ENCODE measurements around the gene PTPN11.
A peak's percentile ranks its signal among the peaks of the same experiment; 100 is the strongest.
"Not testable (repeated sequence)": the region's sequence is repeated elsewhere in the genome, so short reads cannot be mapped to it uniquely, and the experiment has no call there.

PTPN11 gene

GRCh38 chr12:112448165-112448564 is 29.4 kb downstream of the PTPN11 start:
- DNase-seq (ENCODE audit: low spot score): not testable (repeated sequence)

GRCh38 chr12:112450725-112451124 is 32.0 kb downstream of the PTPN11 start:
- DNase-seq (ENCODE audit: low spot score): no peak

- DNase-seq (ENCODE audit: low spot score): no peak
Observed at GRCh38 chr12:112456029-112456428, 37.3 kb downstream of the PTPN11 start.

GRCh38 chr12:112457142-112457541 is 38.4 kb downstream of the PTPN11 start:
- DNase-seq (ENCODE audit: low spot score): not testable (repeated sequence)

- DNase-seq (ENCODE audit: low spot score): no peak
Observed at GRCh38 chr12:112458330-112458729, 39.6 kb downstream of the PTPN11 start.

GRCh38 chr12:112458751-112459150 is 40.0 kb downstream of the PTPN11 start:
- DNase-seq (ENCODE audit: low spot score): no peak

- no peak for DNase-seq (ENCODE audit: low spot score)
Observed at GRCh38 chr12:112463478-112463877, 44.7 kb downstream of the PTPN11 start.

- no peak for DNase-seq (ENCODE audit: low spot score)
Observed at GRCh38 chr12:112464605-112465004, 45.9 kb downstream of the PTPN11 start.

GRCh38 chr12:112466011-112466422 is 47.3 kb downstream of the PTPN11 start:
- no peak for DNase-seq (ENCODE audit: low spot score)

GRCh38 chr12:112466835-112467234 is 48.1 kb downstream of the PTPN11 start:
- DNase-seq (ENCODE audit: low spot score): no peak

GRCh38 chr12:112468046-112468445 is 49.3 kb downstream of the PTPN11 start:
- DNase-seq (ENCODE audit: low spot score): no peak

- peak; percentile 51 for DNase-seq (ENCODE audit: low spot score)
Observed at GRCh38 chr12:112473056-112473455, 54.3 kb downstream of the PTPN11 start.

GRCh38 chr12:112479413-112479812 is 60.7 kb downstream of the PTPN11 start:
- DNase-seq (ENCODE audit: low spot score): no peak

GRCh38 chr12:112480931-112481330 is 62.2 kb downstream of the PTPN11 start:
- no peak for DNase-seq (ENCODE audit: low spot score)

GRCh38 chr12:112482733-112483132 is 64.0 kb downstream of the PTPN11 start:
- no peak for DNase-seq (ENCODE audit: low spot score)

GRCh38 chr12:112486361-112486760 is 67.6 kb downstream of the PTPN11 start:
- DNase-seq (ENCODE audit: low spot score): no peak

- no peak for DNase-seq (ENCODE audit: low spot score)
Observed at GRCh38 chr12:112488257-112488876, 69.6 kb downstream of the PTPN11 start.

GRCh38 chr12:112489456-112489855 is 70.7 kb downstream of the PTPN11 start:
- no peak for DNase-seq (ENCODE audit: low spot score)

- DNase-seq (ENCODE audit: low spot score): no peak
Observed at GRCh38 chr12:112496496-112496895, 77.7 kb downstream of the PTPN11 start.

GRCh38 chr12:112498580-112498979 is 79.8 kb downstream of the PTPN11 start:
- no peak for DNase-seq (ENCODE audit: low spot score)

GRCh38 chr12:112503512-112503911 is 84.8 kb downstream of the PTPN11 start:
- DNase-seq (ENCODE audit: low spot score): no peak

- DNase-seq (ENCODE audit: low spot score): no peak
Observed at GRCh38 chr12:112506513-112507166, 87.9 kb downstream of the PTPN11 start.

- no peak for DNase-seq (ENCODE audit: low spot score)
Observed at GRCh38 chr12:112513471-112513870, 94.7 kb downstream of the PTPN11 start.

- no peak for DNase-seq (ENCODE audit: low spot score)
Observed at GRCh38 chr12:112514456-112514855, 95.7 kb downstream of the PTPN11 start.

Measured in D341Med (cell line).